ENCODE data around the gene PARD6G. TPM values are rescaled to one million over a fixed set of nuclear protein-coding genes. Genes with fewer than 3 reads are reported as not detected.

PARD6G gene
- total and polyA plus RNA-seq, 2 experiments from 2014 or later, result 8.2 to 11.8 TPM

DNA sequence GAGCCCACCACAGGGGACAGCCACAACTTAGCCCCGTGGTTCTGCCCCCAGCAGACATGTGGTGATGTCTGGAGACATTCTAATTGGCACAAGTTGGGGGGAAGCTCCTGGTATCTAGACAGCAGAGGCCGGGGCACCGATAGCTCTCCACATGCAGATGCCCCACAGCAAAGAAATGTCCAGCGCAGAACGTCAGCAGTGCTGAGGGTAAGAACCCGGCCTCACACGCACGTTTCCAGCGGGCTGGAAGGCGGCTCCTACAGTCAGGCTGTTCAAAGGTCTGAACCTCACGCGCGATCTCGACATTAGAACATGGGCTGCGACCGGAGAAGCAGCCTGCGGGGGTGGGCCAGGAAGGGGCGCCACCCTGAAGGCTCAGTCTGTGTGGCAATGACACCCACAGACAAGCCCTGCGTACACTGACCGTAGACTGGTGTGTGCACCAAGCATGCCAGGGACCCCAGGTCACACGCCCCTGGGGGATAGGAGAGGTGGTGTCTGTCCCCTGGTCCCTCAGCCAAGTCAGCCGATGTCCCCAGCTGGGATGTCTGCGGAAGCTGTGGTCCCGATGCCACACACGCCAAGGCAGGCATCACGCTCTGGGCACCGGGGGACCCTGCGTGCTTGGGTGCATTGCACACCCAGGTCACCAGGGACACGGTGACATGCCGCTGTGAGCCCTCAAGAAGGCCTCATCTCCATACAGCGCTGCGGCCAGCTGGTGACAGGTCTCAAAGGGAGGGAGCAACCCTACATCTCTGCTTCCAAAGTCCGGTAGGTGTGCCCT is 66.3 kb downstream of the PARD6G start:
- Histone ChIP-seq H3K79me2 (no peaks in the 10 kb centered on the region), H3K9me3 (ENCODE audit: low read depth) (no peaks in the 10 kb centered on the region), H3K4me2 (no peak overlapping the region), H3K36me3 (replicated peaks; ENCODE audit: insufficient read depth, low read depth) (no peaks in the 10 kb centered on the region), H3K27me3 (no peaks in the 10 kb centered on the region), H3K4me1 (ENCODE audit: insufficient read depth) (no peaks in the 10 kb centered on the region), H2AFZ (no peak overlapping the region), H3K4me3 (no peak overlapping the region), H3K9me2 (replicated peaks; ENCODE audit: insufficient read depth) (no peaks in the 10 kb centered on the region), H4K20me1 (ENCODE audit: insufficient read depth, poor library complexity, severe bottlenecking) (no peaks in the 10 kb centered on the region), H3K27ac (no peak overlapping the region)
- 94% methylated on average over 33 of the region's 33 CpGs for WGBS (ENCODE audit: low lambda C conversion rate, missing lambda C conversion rate)
- TF ChIP-seq, protein P1, sequence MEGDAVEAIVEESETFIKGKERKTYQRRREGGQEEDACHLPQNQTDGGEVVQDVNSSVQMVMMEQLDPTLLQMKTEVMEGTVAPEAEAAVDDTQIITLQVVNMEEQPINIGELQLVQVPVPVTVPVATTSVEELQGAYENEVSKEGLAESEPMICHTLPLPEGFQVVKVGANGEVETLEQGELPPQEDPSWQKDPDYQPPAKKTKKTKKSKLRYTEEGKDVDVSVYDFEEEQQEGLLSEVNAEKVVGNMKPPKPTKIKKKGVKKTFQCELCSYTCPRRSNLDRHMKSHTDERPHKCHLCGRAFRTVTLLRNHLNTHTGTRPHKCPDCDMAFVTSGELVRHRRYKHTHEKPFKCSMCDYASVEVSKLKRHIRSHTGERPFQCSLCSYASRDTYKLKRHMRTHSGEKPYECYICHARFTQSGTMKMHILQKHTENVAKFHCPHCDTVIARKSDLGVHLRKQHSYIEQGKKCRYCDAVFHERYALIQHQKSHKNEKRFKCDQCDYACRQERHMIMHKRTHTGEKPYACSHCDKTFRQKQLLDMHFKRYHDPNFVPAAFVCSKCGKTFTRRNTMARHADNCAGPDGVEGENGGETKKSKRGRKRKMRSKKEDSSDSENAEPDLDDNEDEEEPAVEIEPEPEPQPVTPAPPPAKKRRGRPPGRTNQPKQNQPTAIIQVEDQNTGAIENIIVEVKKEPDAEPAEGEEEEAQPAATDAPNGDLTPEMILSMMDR (IDR thresholded peaks at IDR 0.05; ENCODE audit: poor library complexity), result no peak
- TF ChIP-seq EZH2phosphoT487 (IDR thresholded peaks at IDR 0.05; ENCODE audit: low read depth, severe bottlenecking, unreplicated experiment) (no peak), EZH2 (IDR thresholded peaks at IDR 0.05; ENCODE audit: borderline replicate concordance) (no peak)
- DNase-seq (ENCODE audit: low spot score), result no peak

DNA sequence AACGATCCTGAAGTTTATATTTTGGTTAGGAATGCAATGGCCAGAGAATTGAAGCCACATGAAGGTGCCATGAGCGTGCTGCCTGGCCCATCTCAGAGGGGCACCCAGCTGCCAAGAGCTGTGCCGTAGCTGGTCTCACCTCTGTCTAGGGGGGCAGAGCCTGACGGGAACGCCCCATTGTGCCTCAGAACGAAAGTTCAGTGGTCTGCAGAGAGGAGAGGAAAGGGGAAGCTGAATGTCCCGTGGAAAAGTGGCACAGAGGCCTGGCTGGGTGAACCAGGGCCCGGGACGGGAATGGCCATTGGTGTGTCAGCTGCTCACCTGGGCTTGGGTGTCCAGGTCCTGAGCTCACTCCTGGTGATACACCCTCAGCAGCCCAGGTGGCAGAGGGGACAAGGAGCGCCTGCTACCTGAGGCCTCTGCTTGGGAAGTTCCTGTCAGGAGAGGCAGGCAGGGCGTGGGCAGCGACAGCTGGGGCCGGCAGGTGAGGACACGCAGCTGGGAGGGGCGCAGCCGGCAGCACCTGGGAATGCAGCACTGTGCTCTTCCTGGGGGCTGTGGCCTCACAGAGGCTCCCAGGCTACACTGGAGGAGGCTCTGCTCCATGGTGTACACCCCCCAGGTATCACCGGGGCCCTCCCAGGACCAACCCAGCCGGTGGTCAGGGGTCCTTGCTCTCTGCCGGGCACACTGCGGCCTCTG is 67.3 kb downstream of the PARD6G start:
- no peak overlapping the region for H2AFZ ChIP-seq
- no peak overlapping the region for H3K4me2 ChIP-seq
- H4K20me1 ChIP-seq (ENCODE audit: insufficient read depth, poor library complexity, severe bottlenecking), result no peaks in the 10 kb centered on the region
- no peaks in the 10 kb centered on the region for H3K79me2 ChIP-seq
- no peak overlapping the region for H3K4me3 ChIP-seq
- TF ChIP-seq EZH2phosphoT487 (IDR thresholded peaks at IDR 0.05; ENCODE audit: low read depth, severe bottlenecking, unreplicated experiment), result no peak
- TF ChIP-seq, protein P1 (IDR thresholded peaks at IDR 0.05; ENCODE audit: poor library complexity), result no peak
- no peak for TF ChIP-seq EZH2 (IDR thresholded peaks at IDR 0.05; ENCODE audit: borderline replicate concordance)
- DNase-seq (ENCODE audit: low spot score), result no peak
- no peaks in the 10 kb centered on the region for H3K36me3 ChIP-seq (replicated peaks; ENCODE audit: insufficient read depth, low read depth)
- H3K9me2 ChIP-seq (replicated peaks; ENCODE audit: insufficient read depth), result no peaks in the 10 kb centered on the region
- no peaks in the 10 kb centered on the region for H3K4me1 ChIP-seq (ENCODE audit: insufficient read depth)
- 93% methylated on average over 20 of the region's 20 CpGs for WGBS (ENCODE audit: low lambda C conversion rate, missing lambda C conversion rate)
- no peaks in the 10 kb centered on the region for H3K27me3 ChIP-seq
- no peak overlapping the region for H3K27ac ChIP-seq
- H3K9me3 ChIP-seq (ENCODE audit: low read depth), result no peaks in the 10 kb centered on the region

DNA sequence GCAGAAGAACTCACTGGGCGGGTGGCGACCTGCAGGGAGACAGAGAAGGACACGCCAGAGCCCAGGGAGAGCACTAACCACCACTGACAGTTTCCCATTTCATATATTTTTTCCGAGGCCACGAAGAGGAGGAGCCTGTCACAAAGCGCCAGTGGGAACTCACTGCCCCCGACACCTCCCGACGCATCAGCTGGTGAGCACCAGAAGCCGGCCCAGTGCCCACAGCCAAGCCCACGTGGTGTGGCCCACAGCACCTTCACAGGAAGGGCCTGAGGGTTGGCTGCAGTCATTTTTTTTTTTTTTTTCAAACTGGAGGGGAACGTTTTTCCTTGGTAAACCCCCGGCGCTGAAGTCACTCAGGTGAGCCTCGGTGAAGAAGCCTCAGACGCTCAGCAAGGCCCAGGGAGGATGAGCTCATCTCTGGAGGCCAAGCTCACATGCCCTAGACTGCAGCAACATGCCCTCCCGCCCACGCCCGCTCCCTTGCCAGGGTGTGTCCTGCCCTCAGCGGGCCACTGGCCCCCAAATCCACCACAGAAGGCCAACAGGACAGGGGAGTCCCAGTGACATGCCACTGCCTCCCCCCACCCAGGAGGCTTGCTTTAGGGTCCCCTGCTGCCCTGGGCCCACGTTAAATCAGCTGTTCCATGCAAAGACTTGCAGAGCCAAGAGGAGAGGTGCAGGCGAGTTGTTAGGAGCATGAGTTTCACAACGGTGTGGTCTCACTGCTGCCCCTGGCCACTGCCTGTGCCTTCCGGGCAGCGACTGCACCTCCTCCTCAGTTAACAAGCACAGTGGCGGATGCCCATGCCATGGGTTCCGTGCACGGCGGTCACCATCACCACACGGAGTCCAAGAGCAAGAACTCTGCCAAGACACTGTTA is 68.1 kb downstream of the PARD6G start:
- WGBS (ENCODE audit: low lambda C conversion rate, missing lambda C conversion rate), result 92% methylated on average over 28 of the region's 30 CpGs
- Histone ChIP-seq H3K79me2 (no peaks in the 10 kb centered on the region), H3K4me1 (ENCODE audit: insufficient read depth) (no peaks in the 10 kb centered on the region), H2AFZ (no peak overlapping the region), H3K9me2 (replicated peaks; ENCODE audit: insufficient read depth) (no peaks in the 10 kb centered on the region), H3K4me3 (no peak overlapping the region), H3K9me3 (ENCODE audit: low read depth) (no peaks in the 10 kb centered on the region), H3K27me3 (no peaks in the 10 kb centered on the region), H3K36me3 (replicated peaks; ENCODE audit: insufficient read depth, low read depth) (no peaks in the 10 kb centered on the region), H3K4me2 (no peak overlapping the region), H4K20me1 (ENCODE audit: insufficient read depth, poor library complexity, severe bottlenecking) (no peaks in the 10 kb centered on the region), H3K27ac (no peak overlapping the region)
- no peak for DNase-seq (ENCODE audit: low spot score)
- TF ChIP-seq, protein P1 (IDR thresholded peaks at IDR 0.05; ENCODE audit: poor library complexity), result no peak
- TF ChIP-seq EZH2 (IDR thresholded peaks at IDR 0.05; ENCODE audit: borderline replicate concordance) (no peak), EZH2phosphoT487 (IDR thresholded peaks at IDR 0.05; ENCODE audit: low read depth, severe bottlenecking, unreplicated experiment) (no peak)
